ENCODE measurements around the gene DZIP3.

DNA sequence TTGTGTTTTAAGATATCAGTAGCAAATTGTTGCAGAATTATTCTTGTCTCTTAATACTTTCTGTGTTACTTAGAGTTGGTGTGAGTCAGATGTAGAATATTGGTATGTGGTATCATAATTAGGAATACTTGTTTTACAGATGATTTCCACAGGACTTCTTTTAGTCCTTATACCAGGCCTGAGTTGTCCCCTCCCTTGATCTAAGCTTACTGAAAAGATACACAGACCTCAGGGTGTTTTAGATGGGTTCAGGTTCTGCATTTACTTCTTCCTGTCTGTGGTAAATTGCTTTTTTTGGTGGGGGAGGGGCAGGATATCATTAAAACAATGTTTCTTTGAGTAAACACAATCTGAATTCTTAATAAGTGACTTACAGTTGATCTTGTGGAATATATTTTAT, 14.2 kb downstream of the DZIP3 start:
- no peak for TF ChIP-seq POLR2A (IDR thresholded peaks at IDR 0.05; ENCODE audit: extremely low read depth, insufficient read length)
- no peak for TF ChIP-seq MYC (IDR thresholded peaks at IDR 0.05; ENCODE audit: low read depth, low read length)
- TF ChIP-seq, protein P1, sequence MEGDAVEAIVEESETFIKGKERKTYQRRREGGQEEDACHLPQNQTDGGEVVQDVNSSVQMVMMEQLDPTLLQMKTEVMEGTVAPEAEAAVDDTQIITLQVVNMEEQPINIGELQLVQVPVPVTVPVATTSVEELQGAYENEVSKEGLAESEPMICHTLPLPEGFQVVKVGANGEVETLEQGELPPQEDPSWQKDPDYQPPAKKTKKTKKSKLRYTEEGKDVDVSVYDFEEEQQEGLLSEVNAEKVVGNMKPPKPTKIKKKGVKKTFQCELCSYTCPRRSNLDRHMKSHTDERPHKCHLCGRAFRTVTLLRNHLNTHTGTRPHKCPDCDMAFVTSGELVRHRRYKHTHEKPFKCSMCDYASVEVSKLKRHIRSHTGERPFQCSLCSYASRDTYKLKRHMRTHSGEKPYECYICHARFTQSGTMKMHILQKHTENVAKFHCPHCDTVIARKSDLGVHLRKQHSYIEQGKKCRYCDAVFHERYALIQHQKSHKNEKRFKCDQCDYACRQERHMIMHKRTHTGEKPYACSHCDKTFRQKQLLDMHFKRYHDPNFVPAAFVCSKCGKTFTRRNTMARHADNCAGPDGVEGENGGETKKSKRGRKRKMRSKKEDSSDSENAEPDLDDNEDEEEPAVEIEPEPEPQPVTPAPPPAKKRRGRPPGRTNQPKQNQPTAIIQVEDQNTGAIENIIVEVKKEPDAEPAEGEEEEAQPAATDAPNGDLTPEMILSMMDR (IDR thresholded peaks at IDR 0.05; ENCODE audit: low read depth, low read length), result no peak
- TF ChIP-seq, protein P2, sequence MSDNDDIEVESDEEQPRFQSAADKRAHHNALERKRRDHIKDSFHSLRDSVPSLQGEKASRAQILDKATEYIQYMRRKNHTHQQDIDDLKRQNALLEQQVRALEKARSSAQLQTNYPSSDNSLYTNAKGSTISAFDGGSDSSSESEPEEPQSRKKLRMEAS (IDR thresholded peaks at IDR 0.05; ENCODE audit: low read depth, low read length), result no peak
